A673 (cell line): Measurements from ENCODE around the gene RC3H1.
"Not testable (repeated sequence)": the region's sequence is repeated elsewhere in the genome, so short reads cannot be mapped to it uniquely, and the experiment has no call there.

Source experiments
- CTCF ChIP-seq: fragments of 300-800, 200-600 bp; sonication (generic); conservative IDR thresholded peaks from 2 replicates; pipeline ENCODE4 v1.5.1; 2017; ENCODE audit warnings: low read depth, mild to moderate bottlenecking, antibody characterized with exemption, low read length, moderate library complexity, mixed read lengths
- EZH2 ChIP-seq: fragments of 200-600 bp; sonication (generic); IDR thresholded peaks from 2 replicates; pipeline ENCODE4 v1.6.1; 2017; ENCODE audit warnings: borderline replicate concordance, low read depth, mild to moderate bottlenecking, mixed read lengths, antibody characterized with exemption, low read length; ENCODE audit not compliant: poor library complexity, severe bottlenecking

- TF ChIP-seq CTCF, EZH2: not testable (repeated sequence)
Observed at GRCh38 chr1:174056609-174057008, 34.5 kb upstream of the RC3H1 start.
